Measurements from ENCODE around the gene ARHGAP32.
A peak's percentile ranks its signal among the peaks of the same experiment; 100 is the strongest.

The ARHGAP32 gene

DNA sequence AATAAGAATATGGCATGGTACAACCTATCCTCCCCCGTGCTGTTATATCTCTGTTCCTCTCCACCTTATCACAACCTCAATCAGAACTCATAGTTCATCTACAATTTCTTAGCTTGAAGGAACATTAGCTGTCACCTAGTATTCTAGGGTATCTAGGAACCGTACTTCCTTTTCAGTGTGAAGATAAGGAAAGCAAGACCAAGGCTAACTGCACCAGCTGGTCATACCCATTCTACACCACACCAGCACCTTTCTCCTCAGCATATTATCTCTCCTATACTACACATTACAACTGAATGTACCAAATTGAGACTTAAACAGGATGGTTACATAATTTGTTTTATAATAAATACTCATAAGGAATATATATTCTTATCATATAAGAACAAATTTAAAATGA is 73.1 kb downstream of the ARHGAP32 start:
- no peak overlapping the region for H3K4me2 ChIP-seq (ENCODE audit: low read length)

DNA sequence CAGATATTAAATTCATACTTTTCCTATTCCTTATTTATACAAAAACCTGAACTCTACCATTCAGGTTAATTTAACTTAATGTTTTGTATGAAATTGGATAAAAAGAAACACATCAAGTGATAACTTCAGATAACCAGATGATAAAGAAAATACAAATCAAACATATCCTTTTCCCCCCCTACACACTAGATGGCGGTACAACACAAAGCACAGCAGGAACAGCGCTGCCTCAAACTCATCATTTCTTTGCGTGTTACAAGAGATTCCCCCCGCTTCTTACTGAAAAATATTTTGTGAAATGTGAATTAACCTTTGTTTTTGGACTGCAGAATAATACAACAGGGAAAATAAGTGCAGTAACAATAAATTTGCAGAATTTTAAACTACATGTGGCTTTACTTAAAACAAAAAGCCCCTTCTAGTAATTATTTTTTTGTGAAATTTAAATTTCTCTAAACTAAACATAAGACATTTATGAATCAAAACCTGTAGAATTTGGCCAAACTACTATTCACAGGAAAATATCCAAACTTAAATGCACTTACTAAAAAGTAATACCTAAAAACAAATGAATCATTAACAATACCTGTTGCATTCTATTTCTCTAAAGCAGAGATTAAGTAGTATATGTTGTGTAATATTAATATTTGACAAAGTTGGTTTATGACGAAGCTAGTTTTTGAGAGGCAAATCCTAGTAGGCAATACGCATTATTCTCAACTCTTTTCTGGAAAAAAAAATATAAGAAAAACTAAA is 74.4 kb downstream of the ARHGAP32 start:
- H3F3A ChIP-seq (ENCODE audit: control insufficient read depth, insufficient read depth), result no peaks in the 10 kb centered on the region
- H3K79me2 ChIP-seq (ENCODE audit: control insufficient read depth, low read length), result no peaks in the 10 kb centered on the region
- H3K36me3 ChIP-seq (ENCODE audit: control insufficient read depth, low read length), result no peaks in the 10 kb centered on the region
- H3K27me3 ChIP-seq (ENCODE audit: control insufficient read depth, low read length), result peaks cover 6% of the 10 kb centered on the region; the same call in 1 of the 2 replicates
- H3K4me3 ChIP-seq (ENCODE audit: low read length), result no peak overlapping the region
- H3K9me2 ChIP-seq (replicated peaks; ENCODE audit: control insufficient read depth, low read length), result no peaks in the 10 kb centered on the region
- H3K27ac ChIP-seq (ENCODE audit: low read depth, low read length), result no peak overlapping the region
- H3K4me1 ChIP-seq (ENCODE audit: control insufficient read depth, low read length), result no peaks in the 10 kb centered on the region
- no peaks in the 10 kb centered on the region for H3K9me3 ChIP-seq (ENCODE audit: control insufficient read depth, insufficient read depth, low read length)
- H4K20me1 ChIP-seq (ENCODE audit: control insufficient read depth, insufficient read depth, low read depth, low read length), result no peaks in the 10 kb centered on the region
- TF ChIP-seq EZH2phosphoT487 (IDR thresholded peaks at IDR 0.05; ENCODE audit: borderline replicate concordance, low read length), result no peak
- TF ChIP-seq, protein P1, sequence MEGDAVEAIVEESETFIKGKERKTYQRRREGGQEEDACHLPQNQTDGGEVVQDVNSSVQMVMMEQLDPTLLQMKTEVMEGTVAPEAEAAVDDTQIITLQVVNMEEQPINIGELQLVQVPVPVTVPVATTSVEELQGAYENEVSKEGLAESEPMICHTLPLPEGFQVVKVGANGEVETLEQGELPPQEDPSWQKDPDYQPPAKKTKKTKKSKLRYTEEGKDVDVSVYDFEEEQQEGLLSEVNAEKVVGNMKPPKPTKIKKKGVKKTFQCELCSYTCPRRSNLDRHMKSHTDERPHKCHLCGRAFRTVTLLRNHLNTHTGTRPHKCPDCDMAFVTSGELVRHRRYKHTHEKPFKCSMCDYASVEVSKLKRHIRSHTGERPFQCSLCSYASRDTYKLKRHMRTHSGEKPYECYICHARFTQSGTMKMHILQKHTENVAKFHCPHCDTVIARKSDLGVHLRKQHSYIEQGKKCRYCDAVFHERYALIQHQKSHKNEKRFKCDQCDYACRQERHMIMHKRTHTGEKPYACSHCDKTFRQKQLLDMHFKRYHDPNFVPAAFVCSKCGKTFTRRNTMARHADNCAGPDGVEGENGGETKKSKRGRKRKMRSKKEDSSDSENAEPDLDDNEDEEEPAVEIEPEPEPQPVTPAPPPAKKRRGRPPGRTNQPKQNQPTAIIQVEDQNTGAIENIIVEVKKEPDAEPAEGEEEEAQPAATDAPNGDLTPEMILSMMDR (IDR thresholded peaks at IDR 0.05; ENCODE audit: low read depth, low read length, poor library complexity, severe bottlenecking), result peak; percentile 88
- no peak overlapping the region for H3K4me2 ChIP-seq (ENCODE audit: low read length)

More for the DNA sequence above, 73.1 kb downstream of the ARHGAP32 start:
- Histone ChIP-seq H3K4me3 (ENCODE audit: low read length) (no peak overlapping the region), H3K9me3 (ENCODE audit: control insufficient read depth, insufficient read depth, low read length) (no peaks in the 10 kb centered on the region), H4K20me1 (ENCODE audit: control insufficient read depth, insufficient read depth, low read depth, low read length) (no peaks in the 10 kb centered on the region), H3K27ac (ENCODE audit: low read depth, low read length) (no peak overlapping the region), H3K4me1 (ENCODE audit: control insufficient read depth, low read length) (no peaks in the 10 kb centered on the region), H3K79me2 (ENCODE audit: control insufficient read depth, low read length) (no peaks in the 10 kb centered on the region), H3F3A (ENCODE audit: control insufficient read depth, insufficient read depth) (no peaks in the 10 kb centered on the region), H3K27me3 (ENCODE audit: control insufficient read depth, low read length) (peaks cover 3% of the 10 kb centered on the region; the same call in 1 of the 2 replicates), H3K9me2 (replicated peaks; ENCODE audit: control insufficient read depth, low read length) (no peaks in the 10 kb centered on the region), H3K36me3 (ENCODE audit: control insufficient read depth, low read length) (no peaks in the 10 kb centered on the region)
- TF ChIP-seq EZH2phosphoT487 (IDR thresholded peaks at IDR 0.05; ENCODE audit: borderline replicate concordance, low read length), result no peak
- TF ChIP-seq, protein P1 (IDR thresholded peaks at IDR 0.05; ENCODE audit: low read depth, low read length, poor library complexity, severe bottlenecking), result no peak

DNA sequence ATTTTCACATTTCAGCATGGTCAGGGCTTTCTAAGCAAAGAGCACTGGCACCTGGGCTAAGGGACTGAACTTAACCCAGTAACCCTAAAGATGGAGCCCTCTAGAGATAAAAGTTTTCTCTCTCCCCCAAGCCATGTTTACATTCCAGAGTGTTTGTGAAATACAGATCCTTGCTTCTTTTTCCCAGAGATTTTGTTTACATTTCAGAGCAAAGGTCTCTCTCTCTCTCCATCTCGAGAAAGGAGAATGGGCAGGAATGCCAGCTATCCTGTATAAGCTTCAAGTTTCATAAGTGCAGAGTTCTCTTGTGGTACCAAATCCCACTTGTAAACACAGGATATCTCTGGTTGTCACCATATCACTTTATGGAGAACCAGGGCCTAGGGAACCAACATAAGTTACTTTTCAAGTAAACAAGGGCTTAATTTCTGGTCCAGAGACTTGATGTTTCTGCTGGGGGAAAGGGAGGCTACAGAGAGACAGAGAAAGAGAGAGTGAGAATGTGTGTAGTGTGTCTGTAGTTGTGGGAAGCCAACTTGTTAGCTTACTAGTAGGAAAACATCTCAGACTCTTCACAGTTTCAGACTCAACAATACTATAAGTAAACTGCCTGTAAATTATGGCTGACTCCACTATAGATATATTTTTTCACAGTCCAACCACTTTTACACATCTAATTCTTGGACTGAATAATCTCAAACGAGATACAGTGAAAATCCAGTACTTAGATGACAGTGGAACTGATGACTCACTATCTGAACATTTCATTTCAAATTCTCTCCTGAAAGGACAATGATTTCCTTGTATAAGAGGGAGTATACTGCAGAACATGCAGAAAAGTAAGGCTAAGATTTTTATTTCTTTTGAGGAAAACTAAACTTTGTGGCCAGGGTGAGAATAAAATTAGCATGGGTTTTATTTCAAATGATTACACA is 76.2 kb downstream of the ARHGAP32 start:
- Histone ChIP-seq H4K20me1 (ENCODE audit: control insufficient read depth, insufficient read depth, low read depth, low read length) (no peaks in the 10 kb centered on the region), H3K36me3 (ENCODE audit: control insufficient read depth, low read length) (no peaks in the 10 kb centered on the region), H3K27ac (ENCODE audit: low read depth, low read length) (no peak overlapping the region), H3K27me3 (ENCODE audit: control insufficient read depth, low read length) (peaks cover 6% of the 10 kb centered on the region; the same call in 1 of the 2 replicates), H3K9me2 (replicated peaks; ENCODE audit: control insufficient read depth, low read length) (no peaks in the 10 kb centered on the region), H3K4me1 (ENCODE audit: control insufficient read depth, low read length) (no peaks in the 10 kb centered on the region), H3F3A (ENCODE audit: control insufficient read depth, insufficient read depth) (no peaks in the 10 kb centered on the region), H3K4me2 (ENCODE audit: low read length) (no peak overlapping the region), H3K9me3 (ENCODE audit: control insufficient read depth, insufficient read depth, low read length) (no peaks in the 10 kb centered on the region), H3K79me2 (ENCODE audit: control insufficient read depth, low read length) (no peaks in the 10 kb centered on the region), H3K4me3 (ENCODE audit: low read length) (no peak overlapping the region)
- no peak for TF ChIP-seq EZH2phosphoT487 (IDR thresholded peaks at IDR 0.05; ENCODE audit: borderline replicate concordance, low read length)
- TF ChIP-seq, protein P1 (IDR thresholded peaks at IDR 0.05; ENCODE audit: low read depth, low read length, poor library complexity, severe bottlenecking), result no peak

Data from DOHH2 (cell line).